ENCODE measurements around the gene TBC1D16.
"Not testable (repeated sequence)": the region's sequence is repeated elsewhere in the genome, so short reads cannot be mapped to it uniquely, and the experiment has no call there.

TBC1D16 gene

DNA sequence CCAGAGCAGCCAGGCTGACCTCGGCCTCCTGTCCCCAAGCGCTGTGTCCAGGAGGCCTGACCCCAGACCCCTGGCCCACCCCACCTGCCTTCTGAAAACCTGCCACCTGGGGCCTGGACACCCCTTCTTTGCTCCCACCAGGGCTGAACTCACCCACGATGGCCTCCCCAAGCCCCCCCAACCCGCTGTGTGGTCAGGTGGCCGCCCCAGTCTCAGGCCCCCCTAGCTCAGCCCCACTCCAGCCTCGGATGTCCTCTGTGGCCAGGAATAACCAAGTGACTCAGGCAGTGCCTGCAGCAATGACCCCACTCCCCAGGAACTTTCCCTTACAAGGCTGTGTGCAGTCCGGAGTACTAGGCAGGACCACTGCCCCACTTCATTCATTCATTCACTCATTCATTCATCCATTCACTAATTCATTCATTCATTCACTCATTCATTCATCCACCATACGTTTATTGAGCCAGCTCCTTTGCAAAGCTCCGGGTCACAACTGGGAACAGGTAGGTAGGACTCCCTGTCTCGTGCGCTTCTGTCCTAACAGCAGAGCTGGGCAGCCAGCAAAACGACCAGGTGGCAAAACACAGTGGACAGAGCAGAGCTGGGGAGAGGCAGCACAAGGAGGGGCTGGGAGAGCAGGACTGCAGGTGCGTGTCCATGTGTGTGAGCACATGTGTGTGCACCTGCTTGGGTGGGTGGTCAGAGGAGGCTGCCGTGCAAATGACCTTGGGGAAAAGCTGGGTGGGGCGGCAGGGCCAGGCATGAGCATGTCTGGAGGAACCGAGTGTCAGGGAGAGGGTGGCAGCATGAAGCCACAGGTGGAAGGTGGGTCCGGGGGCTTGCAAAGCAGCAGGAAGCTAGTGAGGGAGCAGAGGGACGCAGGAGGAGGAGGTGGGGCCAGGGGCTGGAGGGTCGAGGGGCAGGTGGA lies 120.6 kb downstream of the TBC1D16 start:
- DNase-seq (ENCODE audit: low read depth in 2 of 2) = no peak

GRCh38 chr17:79913896-79914812 lies 121.5 kb downstream of the TBC1D16 start:
- no peak for DNase-seq (ENCODE audit: low read depth in 2 of 2)

- DNase-seq (ENCODE audit: low read depth in 2 of 2) = no peak
These were observed 122.2 kb downstream of the TBC1D16 start for GRCh38 chr17:79913451-79913850.

DNA sequence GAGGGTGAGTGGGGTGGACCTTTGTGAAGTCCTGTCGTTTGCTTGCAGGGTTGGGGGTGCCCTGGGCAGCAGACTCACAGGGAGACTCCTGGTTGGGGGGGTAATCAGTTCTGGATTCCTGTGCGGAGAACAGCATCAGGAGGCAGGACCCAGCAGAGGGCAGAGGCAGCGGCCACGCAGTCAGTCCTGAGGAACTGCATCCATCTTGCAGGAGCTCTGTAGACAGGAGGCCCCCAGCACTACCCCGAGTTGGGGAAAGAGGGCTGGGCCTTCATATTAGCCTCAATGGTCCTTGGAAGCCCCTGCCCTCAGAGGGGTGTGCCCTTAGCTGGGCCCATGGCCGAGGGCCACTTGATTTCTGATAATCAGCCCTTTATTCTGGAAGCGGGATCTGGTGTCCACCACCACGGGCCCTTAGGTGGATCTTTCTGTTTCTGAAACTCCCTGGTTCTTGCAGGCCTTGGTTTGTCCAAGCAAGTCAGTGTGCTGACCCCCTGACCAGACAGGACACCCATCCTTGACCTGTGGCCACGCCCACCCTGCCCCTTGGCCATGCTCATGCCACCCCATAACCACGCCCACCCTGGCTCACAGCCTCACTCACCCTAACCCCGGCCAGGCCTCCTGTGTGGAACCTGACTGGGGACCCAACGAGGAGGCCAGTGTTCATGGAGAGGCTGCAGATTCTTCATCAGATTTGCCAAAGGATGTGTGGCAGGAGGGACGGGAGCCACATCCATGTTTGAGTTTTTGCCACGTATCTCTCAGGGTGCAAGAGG lies 122.9 kb downstream of the TBC1D16 start:
- DNase-seq (ENCODE audit: low read depth in 2 of 2) = no peak

DNA sequence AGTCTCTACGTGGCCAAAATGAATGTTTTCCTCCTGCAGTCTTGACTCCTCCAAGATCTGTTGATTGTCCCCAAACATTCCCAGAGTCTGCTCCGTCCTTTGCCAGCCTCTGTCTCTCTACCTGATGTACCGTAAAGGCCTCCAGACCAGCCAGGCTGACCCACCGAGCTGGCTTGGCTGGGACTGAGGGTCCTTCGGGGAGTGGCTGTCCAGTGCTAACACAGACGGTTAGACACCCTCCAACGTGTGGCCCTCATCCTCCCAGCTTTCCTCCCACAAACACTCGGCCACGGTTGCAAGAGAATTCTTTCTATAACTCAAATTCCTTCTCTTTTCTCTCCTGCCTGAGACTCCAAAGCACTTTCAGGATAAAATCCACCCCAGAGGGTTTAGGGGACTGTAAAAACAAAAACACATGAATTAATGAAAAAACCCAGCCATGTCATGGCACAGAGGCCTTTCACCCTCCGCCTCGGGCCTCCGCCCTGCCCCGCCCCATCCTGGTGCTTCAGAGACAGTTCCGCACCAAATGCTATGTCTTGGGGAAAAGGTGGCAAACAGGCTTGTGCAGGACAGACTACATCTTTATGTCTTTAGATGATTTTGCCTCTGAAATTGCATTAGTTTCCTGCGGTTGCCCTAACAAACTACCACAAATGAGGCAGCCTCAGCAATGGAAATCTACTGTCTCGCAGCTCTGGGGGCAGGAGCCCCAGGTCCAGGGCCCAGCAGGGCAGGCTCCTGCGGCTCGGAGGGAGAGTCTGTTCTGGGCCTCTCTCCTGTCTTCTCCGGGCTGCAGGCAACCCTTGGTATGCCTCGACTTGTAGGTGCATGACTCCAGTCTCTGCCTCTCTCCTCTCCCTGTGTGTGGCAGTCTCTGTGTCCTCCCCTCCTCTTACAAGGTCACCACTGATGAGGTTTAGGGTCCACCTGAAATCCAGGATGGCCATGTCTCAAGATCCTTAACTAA lies 124.0 kb downstream of the TBC1D16 start:
- no peak for DNase-seq (ENCODE audit: low read depth in 2 of 2)

DNA sequence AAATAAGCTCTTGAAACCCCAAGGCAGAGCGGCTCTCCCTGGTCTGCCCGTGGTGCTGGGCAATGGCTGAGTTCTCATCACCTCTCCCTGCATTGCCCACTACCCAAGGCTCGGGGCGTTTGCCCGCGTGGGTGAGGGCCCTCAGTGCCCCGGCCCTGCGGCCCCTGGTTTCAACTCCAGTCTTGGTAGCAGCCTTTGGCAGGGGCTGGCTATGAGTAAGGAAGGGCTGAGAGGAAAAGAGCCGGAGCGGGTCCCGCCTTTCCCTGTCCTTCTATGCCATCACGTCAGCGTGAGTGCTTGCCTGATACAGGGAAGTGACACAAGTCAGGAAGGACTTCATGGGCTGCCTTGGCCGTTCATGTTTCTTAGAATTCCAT lies 124.7 kb downstream of the TBC1D16 start:
- no peak for DNase-seq (ENCODE audit: low read depth in 2 of 2)

- DNase-seq (ENCODE audit: low read depth in 2 of 2) = no peak
These were observed 126.6 kb downstream of the TBC1D16 start for GRCh38 chr17:79909121-79909520.

DNA sequence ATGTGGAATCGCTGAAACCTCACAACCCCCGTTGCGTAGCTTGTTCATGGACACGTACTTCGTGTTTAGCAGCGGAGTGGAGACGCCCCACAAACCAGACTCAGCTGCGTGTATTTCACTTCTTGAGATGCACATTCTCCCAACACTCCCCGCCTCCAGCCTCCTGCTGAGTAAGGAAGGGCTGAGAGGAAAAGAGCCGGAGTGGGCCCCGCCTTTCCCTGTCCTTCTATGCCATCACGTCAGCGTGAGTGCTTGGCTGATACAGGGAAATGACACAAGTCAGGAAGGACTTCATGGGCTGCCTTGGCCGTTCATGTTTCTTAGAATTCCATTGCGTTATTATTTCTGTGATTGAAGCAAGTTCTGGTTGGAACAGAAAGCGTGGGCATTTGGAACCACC lies 127.8 kb downstream of the TBC1D16 start:
- DNase-seq (ENCODE audit: low read depth in 2 of 2) = no peak

DNA sequence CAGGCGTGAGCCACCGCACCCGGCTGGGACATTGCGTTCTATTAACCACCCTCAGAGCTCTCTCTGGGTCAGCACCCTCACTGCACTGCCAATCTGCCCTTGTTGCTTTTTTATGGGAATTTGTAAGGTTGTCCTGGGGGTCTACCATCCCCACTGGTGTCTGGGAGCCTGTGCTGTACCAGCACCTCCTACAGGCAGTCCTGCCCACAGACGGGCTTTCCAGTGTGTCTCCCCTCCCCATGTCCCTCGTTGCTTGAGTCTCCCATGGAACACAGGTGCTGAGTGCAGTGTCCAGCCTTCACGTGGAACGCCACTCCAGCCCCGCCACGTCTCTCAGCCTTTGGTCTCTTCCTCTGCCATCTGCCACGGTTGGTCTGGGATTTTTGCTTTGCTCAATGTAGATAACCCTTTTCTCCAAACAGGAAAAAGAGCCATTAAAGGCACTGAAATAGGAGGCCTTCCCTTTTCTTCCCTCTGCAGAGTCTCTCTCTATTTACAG lies 128.4 kb downstream of the TBC1D16 start:
- DNase-seq (ENCODE audit: low read depth in 2 of 2) = no peak

GRCh38 chr17:79905832-79906231 lies 129.8 kb downstream of the TBC1D16 start:
- no peak for DNase-seq (ENCODE audit: low read depth in 2 of 2)

DNA sequence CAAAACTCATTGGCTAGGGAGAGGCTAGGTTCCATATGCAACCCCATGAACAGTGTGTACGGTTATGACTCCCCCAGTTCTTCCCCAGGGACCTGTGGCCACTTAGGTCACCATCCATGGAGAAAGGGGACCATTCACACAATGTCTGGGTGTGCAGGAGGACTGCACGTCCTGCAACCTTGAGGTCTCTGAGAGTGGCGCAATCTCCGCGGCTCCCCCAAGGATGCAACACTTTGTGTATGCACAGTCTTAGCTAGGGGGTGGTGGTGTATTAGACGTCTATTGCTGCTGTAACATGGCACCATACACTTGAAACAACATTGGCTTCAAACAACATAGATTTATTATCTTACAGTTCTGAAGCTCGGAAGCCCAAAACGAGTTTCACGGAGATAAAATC lies 130.8 kb downstream of the TBC1D16 start:
- no peak for DNase-seq (ENCODE audit: low read depth in 2 of 2)

DNA sequence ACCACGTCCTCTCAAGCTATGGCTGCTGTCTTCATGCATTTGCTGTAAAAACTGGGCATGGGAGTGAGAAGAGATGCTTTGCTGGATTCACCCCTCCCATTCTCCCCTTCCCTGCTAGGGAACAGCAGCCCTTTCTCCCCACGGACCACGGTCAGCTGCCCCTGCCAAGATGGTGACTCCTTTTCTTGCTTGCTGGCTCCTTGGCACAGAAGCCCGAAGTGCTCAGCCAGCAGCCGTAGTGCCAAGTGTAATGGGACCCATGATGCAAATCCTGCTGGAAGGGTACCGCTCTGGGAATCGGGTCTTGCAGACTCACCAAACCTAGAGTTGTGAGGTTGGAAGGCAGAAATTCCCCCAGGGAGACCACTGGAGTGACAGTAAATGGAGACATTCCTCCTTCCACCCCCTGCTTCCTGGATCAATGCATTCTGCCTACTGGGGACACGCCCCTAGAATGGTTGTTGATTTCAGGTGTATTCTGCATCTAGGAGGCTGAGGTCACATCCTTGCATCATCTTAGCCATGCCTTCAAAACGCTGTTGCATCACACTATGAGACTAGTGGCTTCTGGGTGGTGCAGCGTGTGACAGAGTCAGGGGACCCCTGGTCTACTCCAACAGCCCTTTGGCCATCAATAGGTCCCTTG lies 133.4 kb downstream of the TBC1D16 start:
- no peak for DNase-seq (ENCODE audit: low read depth in 2 of 2)

DNA sequence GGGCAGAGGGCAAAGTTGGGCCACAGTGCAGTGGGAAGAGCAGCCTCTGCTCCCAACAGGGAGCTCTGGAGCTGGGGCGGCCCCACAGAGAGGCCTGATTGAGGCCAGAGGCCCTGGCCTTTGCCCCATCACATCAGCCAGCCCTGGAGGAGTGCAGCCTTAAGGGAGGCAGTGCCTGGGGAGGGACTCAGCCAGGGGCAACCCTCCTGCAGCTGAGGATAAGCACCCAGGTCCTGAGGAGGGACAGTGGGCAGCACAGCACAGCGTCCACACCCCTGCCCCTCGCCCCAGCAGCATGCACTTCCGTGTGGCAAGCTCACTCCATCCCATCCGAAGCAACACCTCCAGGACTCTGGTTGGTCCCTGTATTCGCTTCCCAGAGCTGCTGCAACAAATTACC lies 134.5 kb downstream of the TBC1D16 start:
- DNase-seq (ENCODE audit: low read depth in 2 of 2) = no peak

DNA sequence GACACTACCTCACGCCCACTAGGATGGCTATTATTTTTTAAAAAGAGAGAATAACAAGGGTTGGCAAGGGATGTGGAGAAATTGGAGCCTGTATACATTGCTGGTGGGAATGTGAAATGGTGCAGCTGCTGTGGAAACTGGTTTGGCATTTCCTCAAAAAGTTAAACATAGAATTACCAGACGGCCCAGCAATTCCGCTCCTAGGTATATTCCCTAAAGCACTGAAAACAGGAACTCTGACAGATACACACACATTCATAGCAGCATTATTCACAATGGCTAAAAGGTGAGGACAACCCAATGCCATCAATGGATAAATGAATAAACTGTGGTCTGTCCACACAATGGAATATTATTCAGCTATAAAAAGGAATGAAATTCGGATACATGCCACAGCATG lies 136.1 kb downstream of the TBC1D16 start:
- DNase-seq (ENCODE audit: low read depth in 2 of 2) = no peak

DNA sequence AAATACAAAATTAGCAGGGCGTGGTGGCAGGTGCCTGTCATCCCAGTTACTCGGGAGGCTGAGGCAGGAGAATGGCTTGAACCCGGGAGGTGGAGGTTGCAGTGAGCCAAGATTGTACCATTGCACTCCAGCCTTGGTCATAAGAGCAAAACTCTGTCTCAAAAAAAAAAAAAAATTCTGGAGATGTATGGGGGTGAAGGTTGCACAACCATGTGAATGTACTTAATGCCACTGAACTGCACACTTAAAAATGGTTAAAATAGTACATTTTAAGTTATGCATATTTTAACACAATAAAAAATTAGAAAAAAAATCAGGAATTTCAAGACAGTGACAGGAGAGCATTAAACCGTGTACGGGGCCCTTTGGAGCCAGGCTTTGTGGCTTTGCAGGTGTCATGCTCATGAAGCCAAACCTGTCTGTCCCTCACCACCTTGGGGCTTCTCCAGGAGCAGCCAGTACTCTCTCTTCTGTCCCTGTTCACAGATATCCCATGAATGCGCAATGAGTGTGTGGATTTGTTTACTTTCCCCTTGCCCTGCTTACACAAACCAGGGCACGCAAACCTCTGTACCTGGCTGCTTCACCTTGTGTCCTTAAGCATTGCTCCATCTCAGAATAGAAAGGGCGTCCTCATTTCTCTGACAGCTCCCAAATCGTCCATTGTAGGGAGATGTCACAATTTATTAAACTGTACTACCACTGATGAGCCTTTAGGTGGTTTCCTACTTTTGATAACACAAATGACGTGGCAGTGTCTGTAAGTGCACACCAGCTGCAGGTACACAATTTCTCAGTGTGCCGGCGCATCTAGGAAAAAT lies 138.2 kb downstream of the TBC1D16 start:
- no peak for DNase-seq (ENCODE audit: low read depth in 2 of 2)

DNA sequence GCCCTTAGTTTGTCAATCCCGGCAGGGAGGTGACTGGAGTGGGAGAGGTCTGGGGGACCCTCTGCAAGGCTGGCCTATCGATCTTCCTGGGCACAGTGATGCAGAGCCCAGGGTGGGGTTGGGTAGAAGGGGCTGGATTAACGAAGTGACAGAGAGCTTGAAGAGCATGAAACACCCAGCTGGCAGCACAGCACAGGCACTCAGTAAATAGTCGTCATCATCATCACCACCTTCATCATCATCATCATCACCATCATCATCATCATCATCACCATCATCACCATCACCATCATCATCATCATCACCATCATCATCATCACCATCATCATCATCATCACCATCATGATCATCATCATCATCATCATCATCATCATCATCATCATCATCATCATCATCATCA lies 142.2 kb downstream of the TBC1D16 start:
- not testable (repeated sequence) for DNase-seq (ENCODE audit: low read depth in 2 of 2)

DNA sequence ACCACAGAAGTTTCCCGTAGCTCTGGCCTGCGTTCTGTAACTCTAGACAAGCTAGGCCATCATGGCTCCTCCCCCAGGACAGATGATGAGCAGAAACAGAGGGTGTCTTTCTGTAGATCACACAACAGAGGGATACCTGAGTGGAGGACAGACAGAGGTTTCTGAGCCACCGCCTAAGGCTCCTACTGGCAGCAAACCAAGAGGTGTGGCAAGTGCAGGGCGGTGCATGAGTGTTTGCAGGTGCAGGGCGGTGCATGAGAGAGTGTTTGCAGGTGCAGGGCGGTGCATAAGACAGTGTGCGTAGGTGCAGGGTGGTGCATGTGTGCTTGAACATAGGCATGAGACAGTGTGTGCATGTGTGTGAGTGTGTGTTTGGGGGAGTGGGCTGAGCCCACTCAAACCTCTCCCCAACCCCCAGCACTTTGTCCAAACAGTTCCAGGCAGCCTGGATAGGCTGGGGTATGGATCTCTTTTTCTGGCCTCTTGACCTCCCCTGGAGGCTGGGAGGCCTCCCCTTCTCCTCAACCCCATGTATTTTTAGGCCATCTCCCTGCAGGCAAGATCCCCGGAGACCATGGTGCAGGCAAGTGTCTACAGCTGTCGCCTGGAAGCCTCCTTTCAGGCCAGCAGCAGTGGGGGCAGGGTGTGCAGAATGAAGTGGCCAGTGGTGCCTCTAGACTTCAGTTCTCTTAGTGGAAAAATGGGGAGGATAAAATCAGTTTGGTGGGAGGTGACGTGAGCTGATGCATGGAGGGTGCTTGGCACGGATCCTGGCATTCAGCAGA lies 143.0 kb downstream of the TBC1D16 start:
- DNase-seq (ENCODE audit: low read depth in 2 of 2) = no peak

GRCh38 chr17:79891113-79891730 lies 144.4 kb downstream of the TBC1D16 start:
- DNase-seq (ENCODE audit: low read depth in 2 of 2) = no peak

Measured in stimulated activated CD4-positive, alpha-beta T cell treated with anti-CD3 and anti-CD28 coated beads, Interleukin-4, amount 100 ng/mL, for 48 hours (primary cell).